NCI-H2171 treated with DMSO at 0.1 percent for 48 hours (cell line): ENCODE results near the gene NRG2.
A peak's percentile ranks its signal among the peaks of the same experiment; 100 is the strongest.

Experiments
- DNase-seq: peaks from one replicate; lab custom pipeline; 2025; lab: John Stamatoyannopoulos, UW

Gene NRG2

DNA sequence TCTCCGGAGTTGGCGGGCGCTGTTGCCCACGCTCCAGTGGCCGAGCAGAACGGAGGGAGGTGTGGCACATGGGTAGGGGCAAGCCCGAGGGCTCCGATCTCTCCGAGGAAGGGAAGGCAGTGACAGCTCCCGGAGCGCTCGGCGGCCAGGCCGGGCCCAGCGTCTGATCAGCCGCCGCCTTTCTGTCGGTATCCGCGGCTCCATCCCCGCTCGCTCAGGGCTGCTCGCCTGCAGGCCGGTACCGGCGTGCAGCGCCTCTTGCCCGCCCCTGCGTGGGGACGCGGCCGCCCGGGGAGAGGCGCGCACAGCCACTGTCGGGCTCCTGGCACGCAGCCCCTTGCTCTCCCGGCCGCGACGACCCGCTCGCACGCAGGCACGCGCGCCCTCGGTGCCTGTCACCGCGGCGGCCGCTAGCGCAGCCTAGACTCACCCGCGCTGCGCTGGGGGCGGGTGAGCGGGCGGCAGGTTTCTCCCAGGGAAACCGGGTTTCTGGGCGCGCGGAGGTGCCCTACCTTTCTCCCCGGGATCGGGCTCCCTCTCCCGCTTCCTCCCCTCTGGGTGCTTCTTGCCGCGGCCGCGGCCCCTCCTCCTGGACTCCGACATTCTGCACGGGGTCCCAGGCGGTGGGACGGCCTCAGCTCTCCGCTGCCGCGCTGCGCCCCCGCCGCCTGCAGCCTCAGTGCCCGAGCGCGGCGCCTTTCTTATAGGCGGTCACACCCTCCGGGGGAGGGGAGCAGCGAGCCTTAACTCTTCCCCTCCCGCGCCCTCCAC is 139.1 kb downstream of the NRG2 start:
- DNase-seq = peak; percentile 45

DNA sequence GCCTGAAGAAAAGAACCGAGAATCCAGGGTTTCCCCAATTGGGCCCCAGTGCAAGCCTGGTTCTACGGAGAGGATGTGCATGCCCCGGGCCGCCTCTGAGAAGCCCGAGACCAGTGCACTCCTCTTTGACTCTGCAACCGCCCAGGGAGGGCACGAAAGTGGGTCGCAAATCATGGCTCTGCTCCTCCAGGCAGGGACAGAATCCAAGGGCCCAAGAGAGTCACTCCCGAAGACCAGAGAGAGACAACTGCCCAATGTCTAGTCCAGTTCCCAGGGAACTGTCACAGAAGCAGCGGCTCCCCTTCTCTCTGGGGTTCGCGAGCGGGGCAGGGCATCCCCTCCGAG is 139.7 kb downstream of the NRG2 start:
- DNase-seq = no peak

DNA sequence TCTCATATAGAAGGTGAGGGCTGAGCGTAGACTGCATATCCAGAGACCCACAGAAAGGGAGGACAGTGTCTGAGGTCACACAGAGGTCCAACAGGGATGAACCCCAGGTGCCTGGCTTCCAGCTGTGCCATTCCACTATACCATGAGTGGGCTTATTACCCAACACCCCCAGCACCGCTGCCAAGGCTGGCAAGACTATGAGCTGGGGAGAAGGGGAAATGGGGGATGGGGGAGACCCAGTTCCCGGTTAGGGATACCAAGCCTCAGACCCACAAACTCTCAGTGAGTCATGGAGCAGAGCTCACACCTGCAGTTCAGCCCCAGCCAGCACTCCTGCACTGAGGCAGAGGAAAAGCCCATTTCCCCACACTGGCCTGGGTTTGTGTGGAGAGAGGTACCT is 141.1 kb downstream of the NRG2 start:
- DNase-seq = no peak

DNA sequence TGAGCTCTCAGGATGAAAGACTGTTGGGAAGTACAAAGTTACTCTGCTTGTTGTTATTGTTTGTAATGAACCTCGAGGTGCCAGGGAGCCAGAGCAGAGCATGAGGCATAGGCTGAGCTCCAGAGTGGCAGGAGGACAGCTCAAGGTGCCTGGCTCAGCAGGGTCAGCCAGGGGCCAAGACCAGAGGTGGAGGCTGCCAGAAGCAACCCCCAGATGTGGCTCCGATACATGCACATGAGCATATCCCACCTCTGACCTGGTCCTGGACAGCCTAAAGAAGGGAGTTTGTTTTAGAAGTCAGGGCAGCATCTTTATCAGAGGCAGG is 141.9 kb downstream of the NRG2 start:
- DNase-seq = no peak

DNA sequence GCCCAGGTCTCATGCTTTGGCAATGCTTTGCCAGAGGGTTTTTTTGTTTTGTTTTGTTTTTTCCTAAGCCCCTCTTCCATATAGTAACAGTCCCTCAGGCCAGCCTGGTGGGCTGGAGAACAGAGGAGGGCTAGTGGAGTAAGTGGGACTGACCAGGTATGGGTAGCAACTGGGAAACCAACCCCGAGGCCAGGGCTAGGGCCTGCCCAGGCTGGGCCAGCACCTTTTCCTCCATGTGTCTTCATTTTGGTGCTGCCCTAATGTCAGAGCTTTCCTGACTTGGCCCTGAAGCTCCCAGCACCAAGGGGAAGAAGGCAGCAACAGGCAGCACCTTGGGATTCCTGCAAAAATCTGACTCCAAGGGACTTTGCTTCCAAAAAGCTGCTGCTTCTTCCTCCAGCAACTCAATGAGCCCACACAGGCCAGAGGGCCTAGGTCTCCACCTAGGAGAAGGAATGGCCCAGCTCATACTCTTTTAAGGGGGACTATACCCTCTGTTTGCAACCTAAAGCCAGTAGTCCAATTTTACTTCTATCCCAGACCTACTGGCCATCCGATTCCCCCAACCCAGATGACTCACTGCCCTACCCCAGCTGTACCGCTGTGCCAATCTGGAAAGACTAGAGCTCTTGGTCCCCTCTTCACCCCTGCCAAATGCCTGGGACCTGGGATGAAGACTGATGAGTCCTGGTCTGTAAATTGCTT is 142.4 kb downstream of the NRG2 start:
- no peak for DNase-seq

DNA sequence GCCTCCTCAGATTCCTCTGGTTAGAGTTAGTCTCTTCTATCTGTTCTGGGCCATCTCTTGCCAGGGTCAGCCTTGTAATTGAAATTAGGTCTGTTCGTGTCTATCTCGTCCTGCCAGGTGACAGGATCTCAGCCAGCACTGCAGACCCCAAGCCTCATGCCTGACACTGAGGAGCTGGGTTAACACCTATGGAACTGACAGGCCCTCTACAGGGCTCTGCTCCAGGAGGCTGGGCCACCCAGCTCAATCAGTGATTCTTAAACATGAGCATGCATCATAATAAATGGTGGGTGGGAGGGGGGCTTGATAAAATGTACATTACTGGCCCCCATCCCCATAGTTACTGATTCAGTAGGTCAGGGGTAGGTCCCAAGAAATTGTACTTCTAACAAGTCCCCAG is 144.1 kb downstream of the NRG2 start:
- no peak for DNase-seq

DNA sequence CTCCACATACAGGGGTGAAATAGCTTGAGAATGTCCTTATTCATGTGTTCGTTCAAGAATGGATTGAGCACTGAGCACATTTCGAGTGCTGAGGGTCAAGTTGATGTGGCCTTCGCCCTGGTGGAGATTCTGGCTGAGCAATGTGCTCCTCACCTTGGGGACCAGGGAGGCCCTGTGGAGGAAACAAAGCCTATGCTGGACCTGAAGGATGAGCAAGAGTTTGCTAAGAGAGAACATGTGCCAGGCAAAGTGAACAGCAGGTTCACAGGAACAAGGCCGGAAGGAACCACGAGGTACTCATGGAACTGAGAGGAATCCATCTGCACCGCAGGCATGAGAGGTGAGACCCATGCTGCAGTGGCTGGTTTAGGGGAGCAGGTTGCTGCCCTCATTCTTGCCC is 145.1 kb downstream of the NRG2 start:
- DNase-seq = no peak

DNA sequence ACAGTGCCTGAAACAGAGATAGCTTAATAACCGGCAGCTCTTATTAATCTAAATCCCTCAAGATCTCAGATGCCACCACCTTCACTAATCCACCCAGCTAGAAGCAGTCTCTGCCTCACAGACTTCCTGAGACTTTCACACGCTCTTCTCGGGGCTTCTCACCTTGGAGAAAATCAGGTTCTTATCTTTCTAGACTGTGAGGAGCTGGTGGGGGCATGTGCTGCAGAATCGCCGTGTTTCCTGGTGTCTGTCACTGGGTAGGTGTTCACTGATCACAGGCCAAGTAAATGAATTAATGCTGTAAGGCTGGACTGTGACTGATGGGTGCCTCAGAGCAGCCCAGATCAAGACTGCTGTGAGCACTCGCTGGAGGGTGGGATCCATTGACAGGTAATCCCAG is 145.8 kb downstream of the NRG2 start:
- no peak for DNase-seq

DNA sequence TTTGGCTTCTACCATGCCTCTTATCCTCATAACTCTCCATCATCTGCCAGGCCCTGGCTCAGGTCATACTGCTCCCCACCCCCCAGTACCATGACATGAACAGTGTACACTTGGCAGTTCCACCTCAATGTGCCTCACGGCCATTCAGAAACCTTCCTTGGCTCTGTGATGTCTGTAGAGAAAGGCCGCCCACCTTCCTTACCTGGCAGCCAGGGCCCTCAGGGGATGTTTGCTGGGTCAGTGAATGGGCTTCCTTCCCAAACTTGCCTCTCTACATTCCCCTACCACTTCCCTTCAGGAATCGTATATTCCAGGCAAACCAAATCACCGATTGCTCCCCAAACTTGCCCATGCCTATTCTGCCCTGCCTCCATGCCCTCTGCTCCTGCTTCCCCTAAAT is 146.4 kb downstream of the NRG2 start:
- no peak for DNase-seq

DNA sequence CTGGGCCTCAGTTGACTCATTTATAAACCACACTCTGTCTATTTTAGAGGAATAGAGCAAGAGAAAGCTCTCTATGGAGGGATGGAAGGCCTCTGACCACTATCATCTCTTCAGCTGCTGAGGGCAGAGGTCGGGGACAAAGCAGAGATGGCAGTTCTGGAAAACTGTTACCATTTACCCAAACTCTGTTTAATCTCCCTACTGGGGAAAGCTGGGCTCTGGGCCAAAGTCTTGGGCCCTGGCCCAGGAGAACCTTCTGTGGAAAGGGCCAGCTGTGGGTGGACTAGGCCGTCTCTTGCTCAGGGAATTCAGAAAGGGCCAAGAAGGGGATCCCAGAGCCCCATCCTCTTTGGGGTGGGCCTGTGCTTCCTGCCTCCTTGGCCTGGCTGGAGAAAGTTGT is 147.5 kb downstream of the NRG2 start:
- no peak for DNase-seq

DNA sequence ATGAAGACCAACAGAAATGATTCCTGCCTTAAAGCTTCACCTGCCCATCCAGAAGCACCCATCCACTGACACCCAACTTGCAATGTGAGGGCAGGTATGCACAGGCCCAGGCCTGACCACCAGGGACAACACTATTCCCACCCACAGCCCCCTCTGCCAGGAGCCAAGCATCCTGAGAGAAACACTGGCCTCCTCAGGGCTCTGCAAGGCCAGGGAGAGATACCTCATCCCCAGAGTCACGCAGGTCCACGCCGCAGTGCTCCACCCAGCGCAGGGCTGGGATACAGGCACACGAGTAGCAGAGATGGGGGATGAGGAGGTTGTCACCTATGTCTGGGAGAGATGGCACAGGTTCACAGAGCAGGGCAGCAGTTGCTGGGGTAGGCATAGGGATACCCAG is 148.1 kb downstream of the NRG2 start:
- no peak for DNase-seq

DNA sequence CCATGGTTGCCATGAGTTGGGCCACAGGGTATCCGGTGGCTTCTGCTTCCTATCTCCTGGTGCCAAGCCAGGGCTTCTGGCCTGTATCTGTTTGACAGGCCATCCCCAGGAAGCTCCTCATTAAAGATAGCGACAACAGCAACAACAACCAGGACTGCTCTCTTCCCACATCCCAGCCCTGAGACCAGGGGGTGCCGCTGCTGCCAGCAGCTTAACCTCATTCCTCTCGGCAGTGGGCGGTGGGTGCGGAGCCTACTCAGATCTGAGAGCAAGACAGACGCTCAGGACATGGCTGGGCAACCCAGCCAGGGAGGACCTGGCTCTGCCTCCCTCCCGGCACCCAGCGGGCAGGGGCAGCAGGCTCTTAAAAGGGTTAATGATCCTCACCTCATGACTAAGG is 149.2 kb downstream of the NRG2 start:
- DNase-seq = no peak

DNA sequence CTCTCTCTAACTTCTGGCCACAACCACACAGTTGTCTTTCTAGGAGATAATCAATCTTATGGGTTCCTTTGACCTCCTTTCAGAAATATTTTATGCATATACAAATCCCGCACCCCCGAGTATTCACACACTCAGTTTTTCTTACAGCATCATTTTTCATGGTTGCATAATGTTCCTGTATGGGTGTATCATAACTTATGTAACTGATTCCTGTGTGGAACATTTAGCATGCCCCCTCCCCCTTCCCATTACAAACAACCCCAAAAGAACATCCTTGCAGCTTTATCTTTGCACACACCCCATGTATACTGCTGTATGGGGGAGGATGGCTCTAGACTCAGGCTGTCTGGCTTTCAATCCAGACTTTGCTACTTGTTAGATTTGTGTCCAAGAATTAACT is 153.7 kb downstream of the NRG2 start:
- no peak for DNase-seq

DNA sequence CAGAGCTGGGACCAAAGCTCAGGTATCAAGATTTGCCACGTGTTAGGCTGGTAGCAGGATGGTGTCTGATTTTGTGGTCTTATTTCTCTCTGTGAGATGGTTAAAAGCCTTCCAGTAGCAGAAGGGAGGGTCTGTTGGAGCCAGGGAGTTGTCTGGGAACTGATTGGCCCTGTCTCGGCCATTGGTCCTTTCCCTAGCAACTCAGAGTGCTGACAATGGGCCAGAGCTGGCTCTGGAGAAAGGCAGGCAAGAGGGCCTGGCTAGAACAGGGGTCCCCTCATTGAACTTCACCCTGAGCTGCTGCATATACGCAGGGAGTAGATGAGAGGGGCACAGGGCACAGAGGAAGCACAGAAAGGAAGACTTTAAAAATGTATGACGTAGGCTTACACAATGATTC is 154.7 kb downstream of the NRG2 start:
- no peak for DNase-seq

DNA sequence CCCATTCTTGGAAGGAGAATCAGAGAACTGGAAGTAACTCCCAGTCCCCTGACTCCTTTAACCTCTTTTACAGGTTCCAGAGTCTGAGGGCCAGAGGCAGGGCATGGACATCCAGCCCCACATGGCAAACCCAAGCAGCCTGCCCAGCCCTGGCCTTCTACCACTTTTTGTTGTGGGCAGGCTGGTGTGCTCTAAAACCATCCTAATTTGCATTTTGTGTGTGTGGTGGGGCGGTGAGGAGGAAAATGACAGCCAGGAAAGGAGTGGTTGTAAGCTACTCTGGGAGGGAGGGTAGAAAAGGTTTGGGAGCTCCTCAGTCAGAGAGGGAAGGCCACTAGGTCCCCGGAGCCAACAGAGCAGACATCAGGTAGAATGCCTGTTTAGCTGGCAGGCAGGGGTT is 156.9 kb downstream of the NRG2 start:
- DNase-seq = no peak

DNA sequence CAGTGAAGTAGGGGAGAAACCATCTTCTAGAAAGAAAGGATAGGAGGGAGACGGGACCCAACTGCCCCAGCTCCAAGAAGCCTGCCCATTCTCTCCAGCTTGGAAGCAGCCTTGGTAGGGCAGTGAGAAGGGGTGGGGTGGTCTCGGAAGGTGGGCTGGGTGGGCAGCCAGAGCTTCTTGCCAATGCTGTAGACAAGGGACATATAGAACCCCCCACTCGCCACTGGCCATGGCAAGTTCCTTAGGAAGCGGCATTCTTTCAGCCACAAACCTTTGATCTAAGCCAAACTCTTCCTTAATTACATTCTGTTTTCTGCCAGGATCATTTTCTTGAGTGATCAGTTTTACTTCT is 157.3 kb downstream of the NRG2 start:
- no peak for DNase-seq

DNA sequence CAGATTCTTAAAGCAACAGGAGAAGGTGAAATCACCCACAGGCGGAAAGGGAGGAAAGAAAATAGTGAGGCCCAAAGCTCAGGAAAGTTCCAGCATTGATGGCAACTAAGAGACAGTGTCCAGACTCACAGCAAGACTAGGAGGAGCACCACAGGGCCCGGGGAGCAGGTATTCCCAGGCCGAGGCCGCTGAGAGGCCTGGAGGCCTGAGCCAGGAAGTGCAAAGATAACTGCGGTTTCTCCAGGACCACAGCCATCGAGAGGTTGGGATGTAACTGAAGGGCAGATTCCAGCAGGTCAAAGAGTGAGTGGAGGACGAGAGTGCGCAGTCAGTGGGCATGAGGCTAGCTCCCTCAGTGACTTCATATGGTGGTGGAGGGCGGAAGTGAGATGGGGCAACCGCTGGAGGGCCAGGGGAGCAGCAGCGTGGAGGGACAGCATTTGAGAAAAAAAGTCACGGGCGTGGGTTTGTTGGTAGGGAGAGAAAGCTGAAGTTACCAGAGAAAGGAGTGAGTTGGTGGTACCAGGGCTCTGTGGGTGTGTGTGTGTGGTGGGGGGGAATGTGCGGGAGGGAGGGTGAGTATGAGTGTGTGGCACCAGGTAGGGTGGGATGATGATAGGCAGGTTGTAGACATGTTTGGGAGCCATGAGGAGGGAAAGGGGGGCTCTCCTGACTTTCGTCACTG is 157.8 kb downstream of the NRG2 start:
- no peak for DNase-seq

DNA sequence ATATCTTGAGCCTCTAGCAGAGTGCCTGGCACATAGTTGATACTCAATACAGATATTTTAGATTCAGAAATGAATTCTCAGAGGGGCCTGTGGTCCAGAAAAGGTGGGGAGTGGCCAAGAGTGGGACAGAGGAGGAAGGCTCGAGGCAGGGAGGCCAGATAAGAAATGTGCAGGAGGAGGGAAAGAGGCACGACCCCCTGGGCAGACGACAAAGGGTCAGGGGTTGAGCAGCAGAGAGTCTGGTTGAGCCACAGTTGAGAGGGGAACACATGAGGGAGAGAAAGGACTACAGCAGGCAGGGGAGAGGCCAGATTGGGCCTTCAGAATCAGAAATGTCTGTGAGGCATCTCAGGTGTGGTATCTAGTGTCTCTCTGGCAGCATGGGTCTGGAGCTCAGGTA is 158.4 kb downstream of the NRG2 start:
- no peak for DNase-seq

DNA sequence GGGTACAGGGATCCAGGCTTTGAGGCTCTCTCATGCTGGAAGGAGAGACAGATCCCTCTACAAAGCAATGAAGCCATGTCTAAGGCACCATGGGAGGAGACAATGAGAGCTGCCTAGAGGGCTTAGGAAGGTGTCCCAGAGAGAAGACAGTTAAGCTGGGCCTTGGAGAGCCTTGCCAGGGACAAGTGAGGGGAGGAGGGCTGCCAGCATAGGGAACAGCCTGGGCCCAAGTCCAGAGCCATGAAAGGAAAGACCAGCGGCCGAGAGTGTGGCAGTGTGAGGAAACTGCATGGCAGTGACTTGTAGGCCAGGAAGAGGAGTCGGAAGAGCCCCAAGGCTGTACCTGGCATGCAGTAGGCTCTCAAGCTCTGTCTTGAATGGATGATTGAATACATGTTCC is 159.0 kb downstream of the NRG2 start:
- DNase-seq = no peak

DNA sequence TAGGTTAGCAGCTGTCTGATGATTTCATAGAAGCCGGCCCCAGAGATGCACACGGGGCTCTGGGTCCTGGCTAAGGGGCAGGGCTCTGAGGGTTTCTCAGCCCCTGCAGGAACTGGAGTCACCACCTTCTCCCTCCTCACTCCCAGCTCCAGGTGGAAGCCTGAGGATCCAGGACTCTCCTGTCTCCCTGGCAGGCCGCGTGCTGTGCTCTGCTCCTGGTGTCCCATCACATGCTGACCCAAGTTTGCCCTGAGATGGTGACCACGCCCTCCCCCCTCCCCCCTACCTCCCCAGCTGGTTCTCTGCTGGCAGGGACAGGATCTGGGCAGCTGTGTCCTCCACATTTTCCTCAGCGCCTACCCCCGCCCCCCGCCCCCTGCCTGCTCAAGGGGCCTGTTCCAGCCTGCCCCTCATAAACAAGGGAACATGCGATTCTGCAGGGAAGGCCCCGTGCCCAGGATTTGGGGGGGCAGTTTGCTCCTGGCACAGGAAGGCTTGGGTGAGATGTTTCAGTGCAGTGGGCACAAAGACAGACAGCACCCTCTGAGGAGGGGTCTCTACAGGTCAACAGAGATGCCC is 160.0 kb downstream of the NRG2 start:
- DNase-seq = peak; percentile 79

DNA sequence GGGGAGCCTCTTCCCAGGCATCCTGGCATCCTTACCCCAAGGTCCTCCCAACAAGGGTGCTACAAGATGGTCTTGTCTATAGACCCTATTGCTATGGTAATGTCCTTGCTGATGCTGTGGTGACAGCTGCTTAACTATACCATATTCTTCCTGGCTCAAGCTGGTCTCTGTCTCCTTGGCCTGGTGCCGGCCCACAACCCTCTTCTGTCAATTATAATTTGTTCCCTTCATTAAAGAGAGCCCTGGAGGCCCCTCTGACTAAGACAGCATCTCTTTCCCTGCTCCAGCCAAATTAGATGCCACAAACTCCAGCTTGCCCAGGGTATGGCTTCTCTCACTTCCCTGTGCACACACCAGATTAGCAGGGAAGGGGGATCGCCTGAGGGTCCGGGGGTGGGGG is 160.8 kb downstream of the NRG2 start:
- no peak for DNase-seq

DNA sequence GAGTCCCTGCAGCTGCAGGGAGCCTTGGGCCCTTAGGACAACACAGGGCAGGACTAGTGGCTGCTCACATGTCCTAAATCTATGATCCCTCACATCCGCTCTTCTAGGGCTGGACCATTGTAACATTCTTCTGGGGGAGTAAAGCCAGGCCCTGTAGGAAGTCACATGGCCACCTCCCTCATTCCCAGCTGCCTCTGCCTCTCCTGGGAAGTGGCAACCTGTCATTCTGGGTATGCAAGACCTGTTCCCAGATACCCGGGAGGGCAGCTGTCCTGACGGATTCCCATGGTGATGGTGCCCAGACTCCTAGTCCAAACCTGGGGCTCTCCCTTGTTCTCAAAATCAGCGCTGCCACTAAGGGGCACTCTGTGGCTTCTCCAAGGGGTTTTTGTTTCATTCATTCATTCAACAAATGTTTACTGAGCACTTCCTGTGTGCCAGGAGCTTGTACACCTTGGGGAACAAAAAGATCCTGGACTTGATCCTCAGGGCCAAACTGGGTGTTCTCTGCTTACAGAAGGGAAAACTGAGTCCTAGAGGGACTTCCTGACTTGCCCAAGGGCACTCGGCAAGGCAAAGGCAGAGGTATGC is 161.9 kb downstream of the NRG2 start:
- DNase-seq = no peak
